Keratinocyte (primary cell): ENCODE measurements around the gene RAB4B. TPM values are rescaled to one million over a fixed set of nuclear protein-coding genes. Genes with fewer than 3 reads are reported as not detected.
"Not testable (repeated sequence)": the region's sequence is repeated elsewhere in the genome, so short reads cannot be mapped to it uniquely, and the experiment has no call there.

ENCODE experiments used
- DNase-seq: peaks from one replicate; pipeline ENCODE4 v3.0.0-alpha.2; 2011; ENCODE audit warnings: low read depth, missing footprints, low spot score
- FAIRE-seq: peaks from 2 replicates; lab custom pipeline; 2011; peaks lifted over from hg19 to GRCh38; lab: Jason Lieb, UNC
- H2AFZ ChIP-seq: 2 replicates; pipeline ENCODE4 v1.6.0; 2012; ENCODE audit warnings: low read length, control low read depth, inconsistent platforms; ENCODE audit not compliant: control insufficient read depth
- H3K27ac ChIP-seq: 2 replicates; pipeline ENCODE4 v1.5.1; 2011; ENCODE audit warnings: low read length; ENCODE audit not compliant: control insufficient read depth, insufficient read depth
- H3K27me3 ChIP-seq: 3 replicates; pipeline ENCODE4 v1.6.0; 2011; ENCODE audit warnings: low read length; ENCODE audit not compliant: control insufficient read depth, insufficient read depth; ENCODE audit errors: extremely low read depth
- H3K36me3 ChIP-seq, 2 experiments: 2 replicates in 1 of 2; 3 replicates in 1 of 2; pipeline ENCODE4 v1.5.1; 2011; ENCODE audit warnings: low read length in 2 of 2, mild to moderate bottlenecking in 1 of 2; ENCODE audit not compliant: control insufficient read depth in 2 of 2, insufficient read depth in 2 of 2; ENCODE audit errors: extremely low read depth in 1 of 2
- H3K4me1 ChIP-seq: 3 replicates; pipeline ENCODE4 v1.5.1; 2011; ENCODE audit warnings: low read length; ENCODE audit not compliant: control insufficient read depth, insufficient read depth; ENCODE audit errors: extremely low read depth
- H3K4me2 ChIP-seq: 3 replicates; pipeline ENCODE4 v1.6.0; 2011; ENCODE audit warnings: low read depth, low read length; ENCODE audit not compliant: control insufficient read depth, insufficient read depth; ENCODE audit errors: extremely low read depth
- H3K4me3 ChIP-seq, 3 experiments: fragments of 200-600 bp in 1 of 3; sonication (generic) in 1 of 3; 2 replicates in 2 of 3; 3 replicates in 1 of 3; pipeline ENCODE4 v1.5.1; 2011 to 2016; ENCODE audit warnings: low read length in 3 of 3, mild to moderate bottlenecking in 3 of 3, control low read depth in 2 of 3, inconsistent platforms in 1 of 3, low read depth in 1 of 3, mixed read lengths in 1 of 3, mixed run types in 1 of 3, moderate library complexity in 1 of 3; ENCODE audit not compliant: control insufficient read depth in 2 of 3, insufficient read depth in 2 of 3; ENCODE audit errors: extremely low read depth in 1 of 3
- H3K79me2 ChIP-seq: 2 replicates; pipeline ENCODE4 v1.6.0; 2012; ENCODE audit warnings: low read length; ENCODE audit not compliant: control insufficient read depth, insufficient read depth
- H3K9ac ChIP-seq: 3 replicates; pipeline ENCODE4 v1.6.0; 2011; ENCODE audit warnings: low read length; ENCODE audit not compliant: control insufficient read depth, insufficient read depth; ENCODE audit errors: extremely low read depth
- H3K9me1 ChIP-seq: 3 replicates; pipeline ENCODE4 v1.6.0; 2011; ENCODE audit warnings: low read length; ENCODE audit not compliant: control insufficient read depth, insufficient read depth; ENCODE audit errors: extremely low read depth
- H3K9me3 ChIP-seq: 2 replicates; pipeline ENCODE4 v1.5.1; 2012; ENCODE audit warnings: low read depth, low read length; ENCODE audit not compliant: control insufficient read depth
- H4K20me1 ChIP-seq: 3 replicates; pipeline ENCODE4 v1.6.0; 2011; ENCODE audit warnings: low read length; ENCODE audit not compliant: control insufficient read depth, insufficient read depth; ENCODE audit errors: extremely low read depth
- CTCF ChIP-seq, 3 experiments: IDR thresholded peaks in 1 of 3; conservative IDR thresholded peaks in 1 of 3; optimal IDR thresholded peaks in 1 of 3; 2 replicates in 2 of 3; 3 replicates in 1 of 3; pipeline versions ENCODE3 to v1.5.1; 2011; ENCODE audit warnings: low read length in 3 of 3, mild to moderate bottlenecking in 3 of 3, moderate library complexity in 2 of 3, control low read depth in 1 of 3, inconsistent platforms in 1 of 3; ENCODE audit not compliant: insufficient read depth in 2 of 3; ENCODE audit errors: extremely low read depth in 1 of 3
- EZH2 ChIP-seq: IDR thresholded peaks from one replicate; pipeline ENCODE4 v1.6.1; 2012; ENCODE audit warnings: inconsistent platforms, mild to moderate bottlenecking, low read length, moderate library complexity
- dilution Hi-C: fragments of 300-500 bp; cut with MboI; formaldehyde crosslinking; loops from one replicate; pipeline ENCODE4 v1.7.0; 2020; ENCODE audit warnings: low sequenced_read_pairs; ENCODE audit not compliant: extremely low pct_ligation_motif_present
- polyA minus RNA-seq, 3 experiments: library from RNA; depleted of rRNA, polyadenylated mRNA; stranded (reverse); fragments of >200 nt; gene quantifications; 1 replicate in 1 of 3; 2 replicates in 1 of 3; 3 replicates in 1 of 3; pipeline ENCODE4 v1.2.3, GENCODE V29; 2011
- polyA plus RNA-seq, 5 experiments: library from polyadenylated mRNA; depleted of rRNA in 3 of 5; stranded (reverse) in 3 of 5; stranded (forward) in 1 of 5; unstranded in 1 of 5; fragments of >200 nt; gene quantifications; 1 replicate in 1 of 5; 2 replicates in 3 of 5; 3 replicates in 1 of 5; pipeline versions ENCODE4 v1.2.1 to v1.2.3, GENCODE V29; 2011 to 2012; ENCODE audit warnings: missing spikeins in 2 of 5, low read depth in 1 of 5, low replicate concordance in 1 of 5

RAB4B gene
- polyA plus RNA-seq (13.2 to 17.1 TPM (median 15.0 TPM) in 3 replicates), polyA minus RNA-seq (7.4 to 21.5 TPM (median 7.7 TPM) in 3 replicates)
- polyA plus RNA-seq (2011; ENCODE audit: low read depth) = 3.4 TPM
- polyA plus RNA-seq (2011; cell fraction: cytosol; rRNA removed) = 7.1 and 14.2 TPM in 2 replicates
- 21.7 and 25.9 TPM in 2 replicates for polyA plus RNA-seq (2011; cell fraction: nucleus; rRNA removed)
- 15.7 and 20.3 TPM in 2 replicates for polyA plus RNA-seq (2012; ENCODE audit: low replicate concordance)
- polyA minus RNA-seq (2011; cell fraction: cytosol; rRNA and poly(A)+ RNA removed) = 11.7 TPM
- 1.9 and 2.9 TPM in 2 replicates for polyA minus RNA-seq (2011; cell fraction: nucleus; rRNA and poly(A)+ RNA removed)

GRCh38 chr19:40777937-40778705, at the start of gene RAB4B:
RAB4B (plus strand) TSS chr19:40778247; CDS start chr19:40778376, 129 bp downstream.
- peak within 1 kb of the TSS; percentile 100 for H3K4me2 ChIP-seq
- TF ChIP-seq CTCF (optimal IDR thresholded peaks at IDR 0.05 in 1 of 3, IDR thresholded peaks at IDR 0.05 in 1 of 3, conservative IDR thresholded peaks at IDR 0.05 in 1 of 3; ENCODE audit: extremely low read depth in 1 of 3, insufficient read depth in 2 of 3, low read length in 3 of 3) (no peak), EZH2 (no peak)
- FAIRE-seq = peak; percentile 65
- no peaks in the 10 kb centered on the region for H3K9me3 ChIP-seq
- H4K20me1 ChIP-seq = no peaks in the 10 kb centered on the region
- peak within 1 kb of the TSS; percentile 90 for H2AFZ ChIP-seq
- H3K9me1 ChIP-seq = no peaks in the 10 kb centered on the region
- dilution Hi-C loops = no loop called here
- peak within 1 kb of the TSS; percentile 93 for H3K9ac ChIP-seq
- no peaks in the 10 kb centered on the region for H3K36me3 ChIP-seq
- H3K79me2 ChIP-seq = no peaks in the 10 kb centered on the region
- H3K27ac ChIP-seq = peak within 1 kb of the TSS; percentile 98
- H3K27me3 ChIP-seq = no peaks in the 10 kb centered on the region
- peaks cover 26% of the 10 kb centered on the region for H3K4me1 ChIP-seq
- DNase-seq = peak; percentile 99
- H3K4me3 ChIP-seq = peak within 1 kb of the TSS; percentile 70 to 96 (median 81)

GRCh38 chr19:40730065-40730464, 48.0 kb upstream of the RAB4B start:
- H2AFZ ChIP-seq, H3K27ac ChIP-seq, H3K9ac ChIP-seq, H3K4me2 ChIP-seq, H3K4me1 ChIP-seq, H3K27me3 ChIP-seq, H4K20me1 ChIP-seq, DNase-seq, FAIRE-seq, dilution Hi-C loops, H3K9me3 ChIP-seq, H3K9me1 ChIP-seq, H3K4me3 ChIP-seq: not testable (repeated sequence)
- peaks cover 47 to 55% of the 10 kb centered on the region in 2 experiments for H3K36me3 ChIP-seq
- peaks cover 19% of the 10 kb centered on the region for H3K79me2 ChIP-seq

GRCh38 chr19:40732304-40732703, 45.7 kb upstream of the RAB4B start:
- dilution Hi-C loops, H3K9me3 ChIP-seq, DNase-seq, H3K27ac ChIP-seq, H3K4me1 ChIP-seq, H3K9me1 ChIP-seq, H4K20me1 ChIP-seq, H3K4me3 ChIP-seq, FAIRE-seq, H3K4me2 ChIP-seq, H2AFZ ChIP-seq, H3K9ac ChIP-seq, H3K79me2 ChIP-seq, H3K27me3 ChIP-seq: not testable (repeated sequence)
- H3K36me3 ChIP-seq = peaks cover 47 to 55% of the 10 kb centered on the region in 2 experiments
